ENCODE results near the gene MET. TPM values are rescaled to one million over a fixed set of nuclear protein-coding genes. Genes with fewer than 3 reads are reported as not detected.
A peak's percentile ranks its signal among the peaks of the same experiment; 100 is the strongest.

MET gene
- total and polyA plus RNA-seq, 2 of the 13 experiments (the other 11 are each of a cell fraction or from before 2014, with no cell fraction given), result 21.8 to 31.5 TPM

GRCh38 chr7:116806046-116806944 is 134.3 kb downstream of the MET start (continued):
- TF ChIP-seq ZNF484 (CRISPR knock-in tag; IDR thresholded peaks at IDR 0.05; ENCODE audit: borderline replicate concordance, low read depth) (no peak), REPIN1 (CRISPR knock-in tag; IDR thresholded peaks at IDR 0.05; ENCODE audit: borderline replicate concordance, low read depth) (peak; percentile 30; the same call in 1 of the 2 replicates), CENPT (CRISPR knock-in tag; IDR thresholded peaks at IDR 0.05; ENCODE audit: low read depth) (no peak), ZNF580 (CRISPR knock-in tag; IDR thresholded peaks at IDR 0.05; ENCODE audit: borderline replicate concordance, low read depth) (peak; percentile 49; the same call in 1 of the 2 replicates), DMAP1 (CRISPR knock-in tag; IDR thresholded peaks at IDR 0.05) (no peak), ZSCAN29 (CRISPR knock-in tag; conservative IDR thresholded peaks at IDR 0.05) (no peak), ATM (IDR thresholded peaks at IDR 0.05; ENCODE audit: borderline replicate concordance) (no peak), ZNF652 (CRISPR knock-in tag; IDR thresholded peaks at IDR 0.05; ENCODE audit: borderline replicate concordance, low read depth) (no peak), FOXJ3 (CRISPR knock-in tag; IDR thresholded peaks at IDR 0.05; ENCODE audit: borderline replicate concordance) (peak; percentile 88; the same call in 1 of the 2 replicates), MIER3 (CRISPR knock-in tag; IDR thresholded peaks at IDR 0.05; ENCODE audit: borderline replicate concordance) (peak; percentile 26; the same call in 1 of the 2 replicates), TAF15 (IDR thresholded peaks at IDR 0.05; ENCODE audit: low read depth, low read length, poor library complexity, severe bottlenecking) (no peak), FOXP4 (CRISPR knock-in tag; IDR thresholded peaks at IDR 0.05) (peak; percentile 91), ZXDC (CRISPR knock-in tag; IDR thresholded peaks at IDR 0.05) (no peak), ZHX1 (CRISPR knock-in tag; IDR thresholded peaks at IDR 0.05; ENCODE audit: low read depth) (no peak), TFDP2 (CRISPR knock-in tag; IDR thresholded peaks at IDR 0.05) (no peak), ZSCAN12 (CRISPR knock-in tag; IDR thresholded peaks at IDR 0.05) (no peak), ZNF292 (CRISPR knock-in tag; IDR thresholded peaks at IDR 0.05; ENCODE audit: borderline replicate concordance, low read depth) (no peak), PHF20 (CRISPR knock-in tag; IDR thresholded peaks at IDR 0.05) (no peak)

Data from HepG2 (cell line).